ENCODE data around the gene OR51A4. TPM values are rescaled to one million over a fixed set of nuclear protein-coding genes. Genes with fewer than 3 reads are reported as not detected.

The OR51A4 gene
- total RNA-seq, 2 experiments from 2014 or later, result not detected

- ChIA-PET CTCF (no interaction called here), POLR2A (no interaction called here)
- Mint-ChIP-seq H3K27me3 (peaks cover 2% of the 10 kb centered on the region), H3K4me1 (no peaks in the 10 kb centered on the region), H3K9me3 (no peaks in the 10 kb centered on the region), H3K27ac (no peak within 1 kb of the TSS), H3K36me3 (ENCODE audit: low read depth) (no peaks in the 10 kb centered on the region), H3K4me3 (no peak within 1 kb of the TSS)
- DNase-seq, result no peak
Measured at GRCh38 chr11:4924239-4924638, 23.2 kb downstream of the OR51A4 start, which contains the start of gene OR51G1. TSS of gene OR51G1 (minus strand) at chr11:4924339. CDS start at chr11:4924339, 0 bp downstream.

GRCh38 chr11:4922304-4922703 lies 25.1 kb downstream of the OR51A4 start:
- H3K9me3 Mint-ChIP-seq, result no peaks in the 10 kb centered on the region
- ChIA-PET POLR2A (no interaction called here), CTCF (no interaction called here)
- DNase-seq, result no peak
- H3K4me1 Mint-ChIP-seq, result no peaks in the 10 kb centered on the region
- no peak overlapping the region for H3K4me3 Mint-ChIP-seq
- H3K27me3 Mint-ChIP-seq, result peaks cover 2% of the 10 kb centered on the region
- H3K27ac Mint-ChIP-seq, result no peak overlapping the region
- H3K36me3 Mint-ChIP-seq (ENCODE audit: low read depth), result no peaks in the 10 kb centered on the region

GRCh38 chr11:4921796-4922195 lies 25.6 kb downstream of the OR51A4 start:
- no peaks in the 10 kb centered on the region for H3K4me1 Mint-ChIP-seq
- no peak for DNase-seq
- no peaks in the 10 kb centered on the region for H3K9me3 Mint-ChIP-seq
- H3K36me3 Mint-ChIP-seq (ENCODE audit: low read depth), result no peaks in the 10 kb centered on the region
- peaks cover 2% of the 10 kb centered on the region for H3K27me3 Mint-ChIP-seq
- POLR2A ChIA-PET, result no interaction called here
- H3K27ac Mint-ChIP-seq, result no peak overlapping the region
- H3K4me3 Mint-ChIP-seq, result no peak overlapping the region
- CTCF ChIA-PET, result no interaction called here

- ChIA-PET CTCF (no interaction called here), POLR2A (no interaction called here)
- Mint-ChIP-seq H3K9me3 (no peaks in the 10 kb centered on the region), H3K4me3 (no peak within 1 kb of the TSS), H3K27me3 (no peaks in the 10 kb centered on the region), H3K36me3 (ENCODE audit: low read depth) (no peaks in the 10 kb centered on the region), H3K4me1 (no peaks in the 10 kb centered on the region), H3K27ac (no peak within 1 kb of the TSS)
- no peak for DNase-seq
Measured at GRCh38 chr11:4919250-4919649, 28.2 kb downstream of the OR51A4 start, which contains the start of gene OR51G2. TSS of gene OR51G2 (minus strand) at chr11:4919350. CDS start at chr11:4915663, 3,687 bp downstream.

- ChIA-PET POLR2A (no interaction called here), CTCF (no interaction called here)
- Mint-ChIP-seq H3K9me3 (no peaks in the 10 kb centered on the region), H3K36me3 (ENCODE audit: low read depth) (no peaks in the 10 kb centered on the region), H3K4me3 (no peak overlapping the region), H3K27ac (no peak overlapping the region), H3K4me1 (no peaks in the 10 kb centered on the region), H3K27me3 (no peaks in the 10 kb centered on the region)
- no peak for DNase-seq
Measured at GRCh38 chr11:4916581-4916980, 30.8 kb downstream of the OR51A4 start.

- H3K4me3 Mint-ChIP-seq, result no peak within 1 kb of the TSS
- POLR2A ChIA-PET, result no interaction called here
- no peaks in the 10 kb centered on the region for H3K27me3 Mint-ChIP-seq
- H3K4me1 Mint-ChIP-seq, result no peaks in the 10 kb centered on the region
- no peaks in the 10 kb centered on the region for H3K9me3 Mint-ChIP-seq
- DNase-seq, result no peak
- no peak within 1 kb of the TSS for H3K27ac Mint-ChIP-seq
- CTCF ChIA-PET, result no interaction called here
- H3K36me3 Mint-ChIP-seq (ENCODE audit: low read depth), result no peaks in the 10 kb centered on the region
Measured at GRCh38 chr11:4903484-4903883, 43.9 kb downstream of the OR51A4 start, which contains the start of gene OR51A7. TSS of gene OR51A7 (plus strand) at chr11:4903783. CDS start at chr11:4907370, 3,587 bp downstream.

Other genes with a start within 250 kb of the OR51A4 start
- not detected for gene OR51E2, start 249.8 kb downstream of the OR51A4 start, total RNA-seq
- gene MMP26, start 242.8 kb downstream of the OR51A4 start, total RNA-seq, result not detected
- not detected for gene OR51F1, start 177.7 kb downstream of the OR51A4 start, total RNA-seq
- gene OR52R1, start 143.2 kb downstream of the OR51A4 start, total RNA-seq, result not detected
- not detected for gene OR51F2, start 126.3 kb downstream of the OR51A4 start, total RNA-seq
- gene OR51S1, start 98.4 kb downstream of the OR51A4 start, total RNA-seq, result not detected
- not detected for gene OR51T1, start 65.7 kb downstream of the OR51A4 start, total RNA-seq
- not detected for gene OR51A7, start 43.8 kb downstream of the OR51A4 start, total RNA-seq
- not detected for gene OR51G2, start 28.3 kb downstream of the OR51A4 start, total RNA-seq
- not detected for gene OR51G1, start 23.3 kb downstream of the OR51A4 start, total RNA-seq
- gene OR51A2, start 8.1 kb upstream of the OR51A4 start, total RNA-seq, result not detected
- gene OR51L1, start 47.2 kb upstream of the OR51A4 start, total RNA-seq, result not detected
- gene OR52J3, start 98.9 kb upstream of the OR51A4 start, total RNA-seq, result not detected
- gene OR52E2, start 112.0 kb upstream of the OR51A4 start, total RNA-seq, result not detected
- gene OR52E1, start 122.0 kb upstream of the OR51A4 start, total RNA-seq, result not detected
- gene OR52A5, start 190.8 kb upstream of the OR51A4 start, total RNA-seq, result not detected
- not detected for gene OR52A1, start 207.2 kb upstream of the OR51A4 start, total RNA-seq